Measurements from ENCODE around the gene OCLN.
"Not testable (repeated sequence)": the region's sequence is repeated elsewhere in the genome, so short reads cannot be mapped to it uniquely, and the experiment has no call there.

The OCLN gene, protein sequence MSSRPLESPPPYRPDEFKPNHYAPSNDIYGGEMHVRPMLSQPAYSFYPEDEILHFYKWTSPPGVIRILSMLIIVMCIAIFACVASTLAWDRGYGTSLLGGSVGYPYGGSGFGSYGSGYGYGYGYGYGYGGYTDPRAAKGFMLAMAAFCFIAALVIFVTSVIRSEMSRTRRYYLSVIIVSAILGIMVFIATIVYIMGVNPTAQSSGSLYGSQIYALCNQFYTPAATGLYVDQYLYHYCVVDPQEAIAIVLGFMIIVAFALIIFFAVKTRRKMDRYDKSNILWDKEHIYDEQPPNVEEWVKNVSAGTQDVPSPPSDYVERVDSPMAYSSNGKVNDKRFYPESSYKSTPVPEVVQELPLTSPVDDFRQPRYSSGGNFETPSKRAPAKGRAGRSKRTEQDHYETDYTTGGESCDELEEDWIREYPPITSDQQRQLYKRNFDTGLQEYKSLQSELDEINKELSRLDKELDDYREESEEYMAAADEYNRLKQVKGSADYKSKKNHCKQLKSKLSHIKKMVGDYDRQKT

DNA sequence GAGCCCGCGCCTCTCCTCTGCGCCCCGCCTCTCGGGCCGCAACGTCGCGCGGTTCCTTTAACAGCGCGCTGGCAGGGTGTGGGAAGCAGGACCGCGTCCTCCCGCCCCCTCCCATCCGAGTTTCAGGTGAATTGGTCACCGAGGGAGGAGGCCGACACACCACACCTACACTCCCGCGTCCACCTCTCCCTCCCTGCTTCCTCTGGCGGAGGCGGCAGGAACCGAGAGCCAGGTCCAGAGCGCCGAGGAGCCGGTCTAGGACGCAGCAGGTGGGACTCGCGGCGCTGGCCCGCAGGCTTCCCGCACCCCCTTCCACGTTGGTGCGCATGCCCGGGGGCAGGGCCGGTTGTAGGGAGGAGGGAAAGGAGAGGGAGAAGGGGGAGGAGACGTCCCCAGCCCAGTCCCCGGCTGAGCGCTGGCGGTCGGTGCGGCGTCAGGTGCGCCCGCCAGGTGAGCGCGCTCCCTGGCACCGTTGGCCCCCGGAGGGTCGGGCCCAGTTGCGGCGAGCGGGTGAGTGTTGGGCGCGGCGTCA, at the start of gene OCLN:
TSS of gene OCLN (plus strand) at position 400 of the 532 bp plus-strand sequence. CDS start 11,455 bp downstream, outside the sequence.
- DNase-seq (ENCODE audit: low spot score), result no peak

DNA sequence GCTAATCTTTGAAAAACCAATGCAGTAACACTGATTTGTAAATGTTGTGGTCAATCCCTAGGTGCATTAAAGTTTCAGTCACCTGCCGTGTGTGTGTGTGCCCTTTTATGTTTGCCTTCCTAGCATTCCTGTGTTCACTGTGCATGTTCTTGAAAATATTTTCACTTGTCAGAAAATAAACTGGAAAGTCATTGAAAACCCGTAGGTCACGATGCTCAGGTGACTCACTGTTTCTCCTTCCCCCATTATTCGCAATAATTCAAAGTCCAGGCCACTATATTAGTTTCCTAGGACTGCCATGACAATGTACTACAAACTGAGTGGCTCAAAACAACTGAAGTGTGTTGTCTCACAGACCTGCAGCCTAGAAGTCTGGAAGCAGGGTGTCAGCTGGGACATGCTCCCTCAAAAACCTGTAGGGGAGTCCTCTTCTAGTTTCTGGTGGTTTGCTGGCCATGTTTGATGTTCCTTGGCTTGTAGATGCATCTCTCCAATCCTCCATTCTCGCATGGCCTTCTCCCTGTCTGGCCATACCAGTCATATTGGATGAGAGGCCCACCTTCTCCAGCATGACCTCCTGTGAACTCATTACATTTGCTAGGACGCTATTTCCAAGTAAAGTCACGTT, 48.3 kb upstream of the OCLN start:
- no peak for DNase-seq (ENCODE audit: low spot score)

DNA sequence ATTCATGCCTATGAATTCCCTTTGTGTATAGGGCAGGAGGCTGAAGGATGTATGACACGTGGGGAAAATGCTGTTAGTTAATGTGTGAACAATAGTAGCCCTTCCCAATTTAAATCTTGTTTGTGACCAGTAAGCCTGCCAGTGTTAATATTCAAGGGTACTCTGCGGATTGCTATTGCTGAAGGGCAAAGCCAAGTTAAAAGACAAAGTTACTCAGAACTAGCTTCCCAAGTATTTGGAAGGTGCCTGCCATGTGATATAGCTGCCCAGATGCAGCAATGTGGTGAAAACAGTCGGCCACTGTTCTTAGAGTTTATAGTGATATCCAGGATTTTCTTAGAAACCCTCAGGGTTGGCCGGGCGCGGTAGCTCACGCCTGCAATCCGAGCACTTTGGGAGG, 43.1 kb upstream of the OCLN start:
- peak; percentile 26 for DNase-seq (ENCODE audit: low spot score)

DNA sequence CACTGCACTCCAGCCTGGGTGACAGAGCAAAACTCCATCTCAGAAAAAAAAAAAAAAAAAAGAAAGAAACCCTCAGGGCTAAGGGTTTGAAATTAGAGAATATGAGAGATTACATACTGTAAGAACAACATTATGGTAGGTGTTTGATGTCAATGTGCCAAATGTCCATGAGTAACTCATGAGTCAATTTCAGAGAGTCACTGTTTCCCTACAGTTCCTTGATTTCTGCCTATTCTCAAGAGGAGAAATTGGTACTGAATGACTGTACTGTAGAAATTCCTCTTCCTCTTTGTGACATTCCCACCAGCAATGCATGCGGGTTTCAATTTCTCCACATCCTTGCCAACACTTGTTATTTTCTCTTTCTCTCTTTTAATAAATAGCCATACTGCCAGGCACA, 42.5 kb upstream of the OCLN start:
- peak; percentile 26 for DNase-seq (ENCODE audit: low spot score)

DNA sequence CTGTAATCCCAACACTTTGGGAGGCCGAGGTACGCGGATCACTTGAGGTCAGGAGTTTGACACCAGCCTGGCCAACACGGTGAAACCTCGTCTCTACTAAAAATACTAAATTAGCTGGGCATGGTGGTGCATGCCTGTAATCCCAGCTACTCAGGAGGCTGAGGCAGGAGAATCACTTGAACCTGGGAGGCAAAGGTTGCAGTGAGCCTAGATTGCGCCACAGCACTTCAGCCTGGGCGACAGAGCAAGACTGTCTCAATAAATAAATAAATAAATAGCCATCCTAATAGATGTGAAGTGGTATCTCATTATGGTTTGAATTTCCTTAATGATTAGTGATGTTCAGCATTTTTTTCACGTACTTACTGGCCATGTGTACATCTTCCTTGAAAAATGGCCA, 42.1 kb upstream of the OCLN start:
- DNase-seq (ENCODE audit: low spot score), result not testable (repeated sequence)

DNA sequence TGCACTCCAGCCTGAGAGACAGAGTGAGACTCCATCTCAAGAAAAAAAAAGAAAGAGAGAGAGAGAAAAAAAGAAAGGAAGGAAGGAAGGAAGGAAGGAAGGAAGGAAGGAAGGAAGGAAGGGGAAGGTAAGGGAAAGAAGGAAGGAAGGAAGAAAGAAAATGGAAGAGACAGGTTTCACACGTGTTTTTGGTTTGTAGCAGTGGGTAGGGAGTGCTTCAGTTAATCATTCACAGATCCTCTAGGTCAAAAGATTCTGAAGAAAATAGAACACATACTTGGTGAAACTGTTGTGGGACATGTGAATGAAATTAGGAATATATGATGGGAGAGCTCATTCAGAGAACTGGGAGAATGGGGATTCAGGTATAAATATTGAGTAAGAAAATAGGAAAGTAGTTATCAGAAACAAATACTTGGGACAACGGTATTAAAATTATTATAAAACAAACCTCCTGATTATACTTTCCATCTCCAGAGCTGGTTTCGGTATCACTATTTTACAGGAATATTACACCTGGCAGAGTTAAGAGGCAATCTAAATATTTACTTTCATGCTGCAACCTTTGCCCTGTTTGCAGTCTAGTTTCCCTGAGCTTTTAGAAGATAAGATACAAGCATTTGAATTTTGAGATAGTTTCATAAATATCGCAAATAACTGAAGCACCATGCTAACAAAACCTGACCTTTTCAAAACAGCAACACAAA, 40.5 kb upstream of the OCLN start:
- no peak for DNase-seq (ENCODE audit: low spot score)

DNA sequence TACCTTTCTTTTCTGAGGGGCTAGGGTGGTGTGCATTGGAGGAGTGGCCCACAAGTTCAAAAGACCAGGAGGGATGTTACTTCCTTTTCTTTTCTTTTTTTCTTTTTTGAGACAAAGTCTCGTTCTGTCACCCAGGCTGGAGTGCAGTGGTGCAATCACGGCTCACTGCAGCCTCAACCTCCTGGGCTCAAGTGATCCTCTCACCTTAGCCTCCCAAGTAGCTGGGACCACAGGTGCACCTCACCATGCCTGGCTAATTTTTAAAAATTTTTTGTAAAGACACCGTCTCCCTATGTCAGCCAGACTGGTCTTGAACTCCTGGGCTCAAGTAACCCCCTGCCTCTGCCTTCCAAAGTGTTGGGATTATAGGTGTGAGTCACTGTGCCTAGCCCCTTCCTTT, 39.1 kb upstream of the OCLN start:
- DNase-seq (ENCODE audit: low spot score), result not testable (repeated sequence)

DNA sequence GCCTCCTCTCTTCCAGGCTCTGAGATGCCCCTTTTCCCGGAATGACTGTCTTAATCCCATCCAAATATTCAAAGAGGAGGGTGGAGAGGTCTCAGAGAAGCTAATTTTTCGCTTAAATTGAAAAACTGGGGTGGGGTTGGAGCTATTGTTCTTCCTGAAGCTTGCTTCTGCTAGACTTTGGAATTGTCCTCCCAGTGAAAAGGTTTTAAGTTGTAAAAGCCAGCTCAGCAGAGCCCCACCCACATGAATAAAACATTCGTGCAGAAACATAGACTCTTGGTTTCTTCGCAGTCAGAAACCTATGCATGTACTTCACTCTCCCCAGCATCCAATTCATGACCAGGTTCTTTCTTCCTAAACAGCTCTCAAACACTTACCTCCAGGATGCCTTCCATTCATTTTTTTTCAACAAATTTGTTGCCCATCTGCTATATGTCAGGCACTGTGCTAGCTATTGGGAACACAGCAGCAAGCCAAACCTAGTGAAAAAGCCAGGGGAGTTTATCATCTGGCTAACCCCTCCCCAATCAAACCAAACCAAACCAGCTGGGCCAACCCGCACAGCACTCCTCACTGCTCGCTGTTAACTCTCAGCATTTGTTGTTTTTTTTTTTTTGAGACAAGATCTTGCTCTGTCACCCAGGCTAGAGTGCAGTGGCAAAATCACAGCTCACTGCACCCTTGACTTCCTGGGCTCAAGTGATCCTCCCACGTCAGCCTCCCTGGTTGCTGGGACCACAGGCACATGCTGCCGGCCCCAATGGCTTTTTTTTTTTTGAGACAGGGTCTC, 37.9 kb upstream of the OCLN start:
- DNase-seq (ENCODE audit: low spot score), result no peak

DNA sequence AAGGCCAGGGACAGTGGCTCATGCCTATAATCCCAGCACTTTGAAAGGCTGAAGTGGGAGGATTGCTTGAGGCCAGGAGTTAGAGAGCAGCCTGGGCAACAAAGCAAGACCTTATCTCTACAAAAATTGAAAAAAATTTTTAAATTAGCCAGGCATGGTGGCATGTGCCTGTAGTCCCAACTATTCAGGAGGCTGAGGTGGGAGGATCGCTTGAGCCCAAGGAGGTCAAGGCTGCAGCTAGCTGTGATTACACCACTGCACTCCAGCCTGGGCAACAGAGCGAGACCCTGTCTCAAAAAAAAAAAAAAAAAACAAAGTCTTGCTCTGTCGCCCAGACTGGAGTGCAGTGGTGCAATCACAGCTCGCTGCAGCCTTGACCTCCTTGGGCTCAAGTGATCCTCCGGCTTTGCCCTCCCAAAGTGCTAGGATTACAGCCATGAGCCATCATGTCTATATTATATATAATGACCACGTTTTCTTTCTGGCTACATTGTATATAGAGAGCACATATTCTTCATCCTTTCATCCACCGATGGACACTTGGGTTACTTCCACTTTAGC, 37.1 kb upstream of the OCLN start:
- not testable (repeated sequence) for DNase-seq (ENCODE audit: low spot score)

DNA sequence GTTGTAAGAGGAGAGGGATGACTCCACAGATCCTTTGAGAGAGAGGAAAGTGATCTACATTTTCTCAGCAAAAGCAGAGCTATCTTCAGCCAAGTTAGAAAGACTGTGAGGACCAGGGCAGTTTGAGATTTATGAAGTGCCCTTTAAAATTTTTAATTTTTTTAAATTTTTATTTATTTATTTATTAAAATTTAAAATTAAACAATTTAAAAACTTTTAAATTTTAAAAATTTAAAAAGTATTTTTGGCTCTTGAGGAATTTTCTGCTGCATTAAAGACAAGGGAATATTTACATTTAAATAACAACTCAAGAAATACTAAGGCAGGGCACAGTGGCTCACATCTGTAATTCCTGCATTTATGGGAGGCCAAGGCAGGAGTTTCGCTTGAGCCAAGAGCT, 30.4 kb upstream of the OCLN start:
- no peak for DNase-seq (ENCODE audit: low spot score)

DNA sequence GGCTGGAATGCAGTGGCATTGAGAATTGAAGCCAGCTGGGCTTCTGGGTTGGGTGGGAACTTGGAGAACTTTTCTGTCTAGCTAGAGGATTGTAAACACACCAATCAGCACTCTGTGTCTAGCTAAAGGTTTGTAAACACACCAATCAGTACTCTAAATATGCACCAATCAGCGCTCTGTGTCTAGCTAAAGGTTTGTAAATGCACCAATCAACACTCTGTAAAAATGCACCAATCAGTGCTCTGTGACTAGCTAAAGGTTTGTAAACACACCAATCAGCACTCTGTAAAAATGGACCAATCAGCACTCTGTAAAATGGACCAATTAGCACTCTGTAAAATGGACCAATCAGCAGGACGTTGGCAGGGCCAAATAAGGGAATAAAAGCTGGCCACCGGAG, 26.2 kb upstream of the OCLN start:
- not testable (repeated sequence) for DNase-seq (ENCODE audit: low spot score)

DNA sequence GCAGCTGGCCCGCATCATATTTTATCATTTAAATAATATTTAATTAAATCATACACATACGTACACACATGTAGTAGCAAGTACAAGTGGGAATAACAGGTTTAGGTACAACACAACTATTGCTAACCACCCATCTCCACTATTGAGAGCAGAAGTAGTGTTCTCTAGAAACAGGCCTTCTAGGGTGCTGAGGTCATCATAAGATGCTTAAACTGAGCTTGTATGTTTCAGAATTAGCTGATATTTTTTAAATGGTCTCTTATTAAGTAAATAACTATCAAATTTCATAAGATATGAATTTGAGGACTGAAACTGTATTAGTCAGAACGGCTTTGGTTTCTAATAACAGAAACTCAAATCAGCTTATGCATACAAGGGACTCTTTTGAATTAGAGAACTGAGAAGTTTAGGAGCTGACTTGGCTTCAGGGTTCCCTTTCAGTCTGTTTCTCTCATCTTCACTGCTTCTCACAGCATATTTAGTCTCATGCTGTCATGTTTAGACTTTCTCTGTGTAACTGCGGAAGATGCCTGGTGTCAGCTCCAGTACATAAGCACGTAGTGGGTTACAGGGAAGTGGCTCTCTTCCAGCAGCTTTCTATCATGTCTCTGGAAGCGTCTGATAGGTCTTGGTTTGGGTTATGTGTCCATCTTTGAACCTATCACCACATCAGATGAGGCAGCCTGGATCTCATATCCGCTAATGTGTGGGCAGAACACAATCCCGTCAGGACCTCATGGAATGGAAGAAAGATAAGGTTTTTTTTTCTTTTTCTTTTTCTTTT, 25.0 kb upstream of the OCLN start:
- DNase-seq (ENCODE audit: low spot score), result no peak

DNA sequence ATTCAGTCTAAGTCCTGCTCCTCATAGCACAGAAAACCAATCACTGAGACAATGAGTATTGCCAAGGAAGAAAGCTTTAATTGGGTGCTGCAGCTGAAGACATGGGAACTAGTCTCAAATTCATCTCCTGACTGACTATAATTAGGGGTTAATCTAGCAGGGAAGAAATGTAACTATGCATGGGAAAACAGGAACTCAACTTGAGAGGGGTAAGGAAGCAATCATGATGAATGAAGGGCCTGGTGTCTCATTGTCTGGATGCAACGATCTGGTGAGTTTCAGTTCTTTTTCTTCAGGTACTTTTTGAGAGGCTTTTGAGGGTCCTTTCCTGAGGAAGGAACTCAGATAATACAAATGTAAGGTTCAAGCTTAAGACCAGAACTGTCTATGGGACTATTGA, 24.0 kb upstream of the OCLN start:
- no peak for DNase-seq (ENCODE audit: low spot score)

DNA sequence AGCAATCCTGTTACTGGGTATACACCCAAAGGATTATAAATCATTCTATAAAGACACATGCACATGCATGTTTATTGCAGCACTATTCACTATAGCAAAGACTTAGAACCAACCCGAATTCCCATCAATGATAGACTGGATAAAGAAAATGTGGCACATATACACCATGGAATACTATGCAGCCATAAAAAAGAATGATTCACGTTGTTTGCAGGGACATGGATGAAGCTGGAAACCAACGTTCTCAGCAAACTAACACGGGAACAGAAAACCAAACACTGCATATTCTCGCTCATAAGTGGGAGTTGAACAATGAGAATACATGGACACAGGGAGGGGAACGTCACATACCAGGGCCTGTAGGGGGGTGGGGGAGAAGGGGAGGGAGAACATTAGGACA, 21.1 kb upstream of the OCLN start:
- DNase-seq (ENCODE audit: low spot score), result not testable (repeated sequence)

DNA sequence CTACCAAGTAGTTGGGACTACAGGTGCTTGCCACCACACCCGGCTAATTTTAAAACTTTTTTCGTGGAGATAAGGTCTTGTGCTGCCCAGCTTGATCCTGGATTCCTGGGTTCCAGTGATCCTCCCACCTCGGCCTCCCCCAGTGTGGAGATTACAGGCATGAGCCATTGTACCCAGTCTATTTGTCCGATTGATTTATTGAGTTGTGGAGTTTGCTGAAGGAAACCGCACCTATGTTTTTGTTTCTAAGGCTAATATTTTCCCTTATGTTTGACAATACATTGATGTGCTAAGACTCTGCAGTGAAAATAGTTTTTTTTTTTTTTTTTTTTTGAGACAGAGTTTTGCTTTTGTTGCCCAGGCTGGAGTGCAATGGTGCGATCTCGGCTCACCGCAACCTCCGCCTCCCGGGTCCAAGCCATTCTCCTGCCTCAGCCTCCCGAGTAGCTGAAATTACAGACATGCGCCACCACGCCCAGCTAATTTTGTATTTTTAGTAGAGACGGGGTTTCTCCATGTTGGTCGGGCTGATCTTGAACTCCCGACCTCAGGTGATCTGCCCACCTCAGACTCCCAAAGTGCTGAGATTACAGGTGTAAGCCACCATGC, 20.0 kb upstream of the OCLN start:
- DNase-seq (ENCODE audit: low spot score), result not testable (repeated sequence)

DNA sequence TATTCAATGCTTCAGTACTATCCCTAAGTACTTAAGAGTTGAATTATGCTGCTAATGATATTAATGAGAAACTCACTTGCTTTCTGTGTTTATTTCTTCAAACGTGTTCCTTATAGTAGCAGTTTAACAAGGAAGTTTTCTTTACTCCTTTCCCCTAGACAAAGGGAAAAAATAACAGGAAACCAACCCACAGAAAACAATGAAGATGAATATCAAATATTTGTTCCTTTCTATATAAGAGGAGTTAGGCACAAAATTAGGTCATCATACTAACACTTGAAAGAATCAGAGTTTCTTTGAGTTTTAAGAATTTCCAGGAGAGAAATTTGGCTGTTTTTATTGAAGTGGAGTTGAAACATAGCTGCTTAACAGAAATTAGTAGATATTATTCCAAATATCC, 15.4 kb upstream of the OCLN start:
- no peak for DNase-seq (ENCODE audit: low spot score)

DNA sequence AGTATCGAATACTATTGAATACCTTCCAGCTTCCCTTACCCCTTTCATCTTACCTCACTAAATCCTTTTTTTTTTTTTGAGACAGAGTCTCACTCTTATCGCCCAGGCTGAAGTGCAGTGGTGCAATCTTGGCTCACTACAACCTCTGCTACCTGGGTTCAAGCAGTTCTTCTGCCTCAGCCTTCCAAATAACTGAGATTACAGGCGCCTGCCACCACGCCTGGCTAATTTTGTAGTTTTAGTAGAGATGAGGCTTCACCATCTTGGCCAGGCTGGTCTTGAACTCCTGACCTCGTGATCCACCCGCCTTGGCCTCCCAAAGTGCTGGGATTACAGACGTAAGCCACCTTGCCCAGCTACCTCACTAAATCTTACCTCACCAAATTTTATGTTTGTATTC, 14.3 kb upstream of the OCLN start:
- DNase-seq (ENCODE audit: low spot score), result not testable (repeated sequence)

DNA sequence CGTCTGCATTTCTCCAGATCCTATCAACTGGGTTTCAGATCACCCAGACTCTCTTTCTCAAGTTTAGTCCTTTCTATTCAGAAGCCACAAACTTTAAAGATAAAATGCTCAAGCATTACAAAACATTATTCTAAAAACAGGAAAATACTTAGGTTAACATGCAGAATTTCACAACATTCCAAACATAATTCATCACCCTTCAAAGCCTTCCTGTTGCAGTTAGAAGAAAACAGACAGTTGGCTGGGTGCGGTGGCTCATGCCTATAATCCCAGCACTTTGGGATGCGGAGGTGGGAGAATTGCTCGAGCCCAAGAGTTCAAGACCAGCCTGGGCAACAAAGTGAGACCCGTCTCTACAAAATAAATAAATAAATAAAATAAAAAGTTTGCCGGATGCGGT, 7.7 kb upstream of the OCLN start:
- DNase-seq (ENCODE audit: low spot score), result no peak

DNA sequence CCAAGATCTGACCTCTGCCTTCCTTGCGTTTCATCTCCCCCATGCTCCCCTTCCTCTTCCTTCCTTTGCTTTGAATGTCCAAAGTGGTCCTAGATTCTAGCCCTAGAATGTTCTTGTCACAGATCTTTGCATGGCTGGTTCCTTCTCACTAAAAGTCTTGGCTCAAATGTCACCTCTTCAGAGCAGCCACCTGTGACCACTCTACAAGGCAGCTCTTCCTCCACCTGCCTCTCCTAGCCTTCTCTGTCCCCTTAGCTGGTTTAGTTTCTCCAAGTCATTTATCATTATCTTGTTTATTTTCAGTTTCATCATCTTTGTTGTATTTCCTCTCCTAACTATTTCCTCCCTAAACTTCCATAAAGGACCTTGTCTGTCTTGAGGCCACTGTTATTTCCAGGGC, 7.1 kb upstream of the OCLN start:
- no peak for DNase-seq (ENCODE audit: low spot score)

DNA sequence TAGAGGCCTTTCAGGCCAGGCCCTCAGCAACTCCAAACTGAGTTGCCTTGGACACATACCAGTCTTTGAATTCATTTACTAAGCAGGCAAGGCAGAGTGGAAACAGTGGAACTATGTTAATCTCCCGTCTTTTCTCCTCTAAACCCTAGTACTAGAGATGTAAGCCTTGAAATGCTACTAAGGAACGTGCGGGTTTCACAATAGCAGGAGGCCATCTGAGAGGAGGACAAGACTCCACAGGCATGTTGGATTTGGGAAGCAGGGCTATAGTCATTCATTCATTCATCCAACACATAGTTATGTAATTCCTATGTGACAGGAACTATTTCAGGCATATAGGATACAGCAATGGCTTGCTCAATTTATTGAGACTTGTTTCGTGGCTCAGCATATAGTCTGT, 3.3 kb upstream of the OCLN start:
- no peak for DNase-seq (ENCODE audit: low spot score)

Data from COLO829 (cell line).